ENCODE measurements around the gene DOC2A.

DNA sequence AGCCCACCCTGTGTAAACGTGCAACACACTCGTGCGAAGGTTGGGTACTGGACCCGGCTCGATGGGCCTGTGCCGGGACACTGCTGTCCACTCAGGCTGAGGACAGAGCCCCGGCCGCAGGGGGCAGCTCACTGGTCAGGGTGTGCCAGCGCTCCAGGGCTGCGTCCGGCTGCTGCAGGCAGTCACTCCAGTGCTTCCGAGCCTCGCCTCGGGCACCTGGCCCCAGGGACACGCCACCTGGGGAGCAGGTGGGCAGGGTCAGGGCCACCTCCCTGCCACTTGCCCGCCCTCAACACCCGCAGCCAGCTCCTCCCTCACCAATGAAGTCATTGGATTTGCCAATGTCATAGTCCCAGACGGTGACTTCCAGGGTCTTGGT, 4.7 kb downstream of the DOC2A start:
- no peak for TF ChIP-seq EP300 (conservative IDR thresholded peaks at IDR 0.05; ENCODE audit: poor library complexity, severe bottlenecking)
- TF ChIP-seq EZH2 (IDR thresholded peaks at IDR 0.05; ENCODE audit: borderline replicate concordance, insufficient read depth, low read length, poor library complexity, severe bottlenecking): no peak
- TF ChIP-seq, protein P1, sequence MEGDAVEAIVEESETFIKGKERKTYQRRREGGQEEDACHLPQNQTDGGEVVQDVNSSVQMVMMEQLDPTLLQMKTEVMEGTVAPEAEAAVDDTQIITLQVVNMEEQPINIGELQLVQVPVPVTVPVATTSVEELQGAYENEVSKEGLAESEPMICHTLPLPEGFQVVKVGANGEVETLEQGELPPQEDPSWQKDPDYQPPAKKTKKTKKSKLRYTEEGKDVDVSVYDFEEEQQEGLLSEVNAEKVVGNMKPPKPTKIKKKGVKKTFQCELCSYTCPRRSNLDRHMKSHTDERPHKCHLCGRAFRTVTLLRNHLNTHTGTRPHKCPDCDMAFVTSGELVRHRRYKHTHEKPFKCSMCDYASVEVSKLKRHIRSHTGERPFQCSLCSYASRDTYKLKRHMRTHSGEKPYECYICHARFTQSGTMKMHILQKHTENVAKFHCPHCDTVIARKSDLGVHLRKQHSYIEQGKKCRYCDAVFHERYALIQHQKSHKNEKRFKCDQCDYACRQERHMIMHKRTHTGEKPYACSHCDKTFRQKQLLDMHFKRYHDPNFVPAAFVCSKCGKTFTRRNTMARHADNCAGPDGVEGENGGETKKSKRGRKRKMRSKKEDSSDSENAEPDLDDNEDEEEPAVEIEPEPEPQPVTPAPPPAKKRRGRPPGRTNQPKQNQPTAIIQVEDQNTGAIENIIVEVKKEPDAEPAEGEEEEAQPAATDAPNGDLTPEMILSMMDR (IDR thresholded peaks at IDR 0.05; ENCODE audit: poor library complexity, severe bottlenecking): no peak
- TF ChIP-seq POLR2AphosphoS5 (IDR thresholded peaks at IDR 0.05): no peak
- TF ChIP-seq MXI1 (conservative IDR thresholded peaks at IDR 0.05; ENCODE audit: poor library complexity, severe bottlenecking): no peak
- TF ChIP-seq, protein P2, sequence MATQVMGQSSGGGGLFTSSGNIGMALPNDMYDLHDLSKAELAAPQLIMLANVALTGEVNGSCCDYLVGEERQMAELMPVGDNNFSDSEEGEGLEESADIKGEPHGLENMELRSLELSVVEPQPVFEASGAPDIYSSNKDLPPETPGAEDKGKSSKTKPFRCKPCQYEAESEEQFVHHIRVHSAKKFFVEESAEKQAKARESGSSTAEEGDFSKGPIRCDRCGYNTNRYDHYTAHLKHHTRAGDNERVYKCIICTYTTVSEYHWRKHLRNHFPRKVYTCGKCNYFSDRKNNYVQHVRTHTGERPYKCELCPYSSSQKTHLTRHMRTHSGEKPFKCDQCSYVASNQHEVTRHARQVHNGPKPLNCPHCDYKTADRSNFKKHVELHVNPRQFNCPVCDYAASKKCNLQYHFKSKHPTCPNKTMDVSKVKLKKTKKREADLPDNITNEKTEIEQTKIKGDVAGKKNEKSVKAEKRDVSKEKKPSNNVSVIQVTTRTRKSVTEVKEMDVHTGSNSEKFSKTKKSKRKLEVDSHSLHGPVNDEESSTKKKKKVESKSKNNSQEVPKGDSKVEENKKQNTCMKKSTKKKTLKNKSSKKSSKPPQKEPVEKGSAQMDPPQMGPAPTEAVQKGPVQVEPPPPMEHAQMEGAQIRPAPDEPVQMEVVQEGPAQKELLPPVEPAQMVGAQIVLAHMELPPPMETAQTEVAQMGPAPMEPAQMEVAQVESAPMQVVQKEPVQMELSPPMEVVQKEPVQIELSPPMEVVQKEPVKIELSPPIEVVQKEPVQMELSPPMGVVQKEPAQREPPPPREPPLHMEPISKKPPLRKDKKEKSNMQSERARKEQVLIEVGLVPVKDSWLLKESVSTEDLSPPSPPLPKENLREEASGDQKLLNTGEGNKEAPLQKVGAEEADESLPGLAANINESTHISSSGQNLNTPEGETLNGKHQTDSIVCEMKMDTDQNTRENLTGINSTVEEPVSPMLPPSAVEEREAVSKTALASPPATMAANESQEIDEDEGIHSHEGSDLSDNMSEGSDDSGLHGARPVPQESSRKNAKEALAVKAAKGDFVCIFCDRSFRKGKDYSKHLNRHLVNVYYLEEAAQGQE (IDR thresholded peaks at IDR 0.05; ENCODE audit: borderline replicate concordance): no peak
- TF ChIP-seq SMC3 (conservative IDR thresholded peaks at IDR 0.05; ENCODE audit: poor library complexity): no peak
- no peak for TF ChIP-seq RAD21 (conservative IDR thresholded peaks at IDR 0.05)
- no peak for TF ChIP-seq TAF1 (IDR thresholded peaks at IDR 0.05; ENCODE audit: low read depth)

Data from neural cell (in vitro differentiated cells).